Measurements from ENCODE around the gene VPS33B.
"Not testable (repeated sequence)": the region's sequence is repeated elsewhere in the genome, so short reads cannot be mapped to it uniquely, and the experiment has no call there.

The VPS33B gene

DNA sequence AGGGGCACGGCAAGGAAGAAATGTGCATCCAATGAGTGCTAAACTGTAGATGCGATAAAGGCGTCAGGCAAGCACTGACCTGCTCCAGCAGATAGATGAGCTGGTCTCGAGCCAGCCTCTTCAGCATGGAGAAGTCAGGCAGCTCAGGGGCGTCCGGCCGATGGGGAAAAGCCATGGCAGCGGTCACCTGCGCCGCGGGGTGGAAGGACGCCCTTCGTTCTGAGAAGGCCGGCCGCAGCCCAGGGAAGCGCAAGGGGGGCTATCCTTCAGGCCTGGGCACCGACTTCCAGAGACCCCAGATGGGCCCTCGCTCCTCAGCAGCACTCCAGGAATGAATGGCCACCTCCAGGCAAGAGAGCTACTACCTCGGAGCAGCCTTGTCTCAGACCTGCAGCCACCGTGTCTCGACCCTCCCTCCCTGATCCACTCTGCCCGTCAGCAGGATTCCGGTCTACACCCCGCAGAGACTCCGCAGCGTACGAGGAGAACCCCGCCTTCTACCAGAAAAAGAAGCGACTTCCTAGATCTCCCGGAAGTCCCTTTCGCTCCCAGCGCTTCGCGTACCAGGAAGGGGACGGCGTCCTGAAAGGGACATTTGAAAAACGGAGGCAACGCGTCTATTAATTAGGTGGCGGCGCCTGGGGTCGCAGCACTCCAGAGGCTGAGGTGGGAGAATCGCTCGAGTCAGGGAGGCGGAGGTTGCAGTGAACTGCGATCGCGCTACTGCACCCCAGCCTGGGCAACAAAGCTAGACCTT lies at the start of gene VPS33B:
TSS of gene VPS33B (minus strand) at position 520 of the 757 bp plus-strand sequence. CDS start at position 175, 345 bp downstream.
- in situ Hi-C loops (cut with MboI; ENCODE audit: low sequenced_read_pairs): no loop called here

GRCh38 chr15:91072161-91072560 lies 49.8 kb upstream of the VPS33B start:
- in situ Hi-C loops (cut with MboI; ENCODE audit: low sequenced_read_pairs): no loop called here

DNA sequence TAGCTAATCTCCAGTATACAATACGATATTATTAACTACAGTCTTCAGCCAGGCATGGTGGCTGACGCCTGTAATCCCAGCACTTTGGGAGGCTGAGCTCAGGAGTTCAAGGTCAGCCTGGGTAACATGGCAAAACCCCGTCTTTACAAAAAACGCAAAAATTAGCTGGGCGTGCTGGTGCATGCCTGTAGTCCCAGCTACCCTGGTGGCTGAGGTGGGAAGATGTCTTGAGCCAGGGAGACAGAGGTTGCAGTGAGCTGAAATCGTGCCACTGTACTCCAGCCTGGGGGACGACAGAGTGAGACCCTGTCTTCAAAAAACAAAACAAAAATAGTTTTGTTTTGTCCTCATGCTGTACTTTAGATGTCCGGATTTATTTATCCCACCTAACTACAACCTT lies 48.5 kb upstream of the VPS33B start:
- in situ Hi-C loops (cut with MboI; ENCODE audit: low sequenced_read_pairs): no loop called here

GRCh38 chr15:91068966-91069365 lies 46.6 kb upstream of the VPS33B start:
- in situ Hi-C loops (cut with MboI; ENCODE audit: low sequenced_read_pairs): no loop called here

GRCh38 chr15:91068436-91068835 lies 46.0 kb upstream of the VPS33B start:
- in situ Hi-C loops (cut with MboI; ENCODE audit: low sequenced_read_pairs): no loop called here

DNA sequence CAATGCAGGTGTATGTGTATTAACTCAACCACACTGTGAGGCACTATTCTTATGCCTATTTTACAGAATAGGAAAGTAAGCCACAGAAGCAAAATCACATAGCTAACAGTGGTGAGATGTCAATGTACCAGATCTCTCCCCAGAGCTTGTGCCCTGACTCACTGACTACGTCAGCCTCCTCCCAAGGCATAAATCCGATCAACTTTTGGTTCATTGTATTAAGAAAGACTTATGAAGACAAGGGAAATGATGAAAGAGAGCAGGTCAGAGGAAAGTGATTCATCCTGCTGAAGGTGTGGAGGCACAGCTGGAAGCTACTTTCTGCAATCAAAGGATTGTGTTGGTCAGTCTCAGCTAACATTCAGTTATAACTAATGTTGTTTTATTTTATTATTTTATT lies 44.6 kb upstream of the VPS33B start:
- in situ Hi-C loops (cut with MboI; ENCODE audit: low sequenced_read_pairs): no loop called here

DNA sequence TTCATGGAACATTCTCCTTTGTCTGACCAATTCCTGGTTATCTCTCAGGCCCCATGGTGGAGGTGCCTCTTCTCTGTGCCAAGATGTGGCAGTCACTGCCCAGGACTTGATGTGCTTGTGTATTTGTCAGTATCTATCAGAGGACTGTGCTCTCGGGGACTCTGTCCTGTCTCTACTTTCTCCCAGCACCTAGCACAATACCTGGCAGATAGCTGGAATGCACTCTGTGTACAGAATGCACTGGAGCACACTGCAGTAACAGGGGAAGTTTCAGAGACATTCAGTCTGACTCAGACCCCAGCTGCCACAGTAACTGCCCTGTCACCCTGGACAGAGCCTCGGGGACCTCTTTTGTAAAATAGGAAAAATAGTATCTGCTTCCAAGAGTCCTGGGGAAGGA lies 43.1 kb upstream of the VPS33B start:
- in situ Hi-C loops (cut with MboI; ENCODE audit: low sequenced_read_pairs): no loop called here

DNA sequence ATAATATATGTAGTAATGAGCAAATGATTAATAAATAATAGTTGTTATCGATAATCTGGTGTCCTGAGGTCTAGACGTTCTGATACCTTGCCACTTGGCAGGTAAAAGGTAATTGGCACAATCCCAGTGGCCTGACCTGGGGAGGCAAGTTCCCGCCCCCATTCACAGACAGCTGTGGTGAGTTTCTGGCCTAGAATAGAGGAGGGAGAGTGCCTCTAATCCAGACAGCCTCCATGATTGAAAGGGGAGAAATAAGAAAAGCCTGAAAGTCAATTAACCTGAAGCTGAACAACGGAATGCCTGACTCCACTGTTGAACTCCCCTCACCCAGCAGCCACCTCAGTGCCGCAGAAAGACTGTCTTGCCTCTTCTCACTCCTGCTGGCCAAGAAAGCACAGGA lies 39.6 kb upstream of the VPS33B start:
- in situ Hi-C loops (cut with MboI; ENCODE audit: low sequenced_read_pairs): no loop called here

DNA sequence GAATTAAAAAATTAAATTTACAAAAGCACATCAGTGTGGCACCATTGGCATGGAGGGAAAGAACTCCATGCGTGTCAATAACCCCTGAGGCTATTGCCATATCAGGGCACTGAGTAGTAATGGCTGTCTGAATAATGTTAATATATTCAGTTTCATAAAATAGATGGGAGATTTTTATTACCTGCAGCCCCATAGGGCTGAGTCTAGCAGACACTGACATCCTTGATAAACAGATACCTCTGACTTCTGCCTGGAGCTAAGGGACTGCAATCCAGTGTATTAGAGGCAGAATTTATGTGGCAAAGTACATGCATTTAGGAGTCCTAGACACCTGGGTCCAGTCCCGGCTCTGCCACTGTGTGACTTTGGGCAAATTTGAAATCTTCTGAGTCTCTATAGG lies 38.8 kb upstream of the VPS33B start:
- in situ Hi-C loops (cut with MboI; ENCODE audit: low sequenced_read_pairs): no loop called here

DNA sequence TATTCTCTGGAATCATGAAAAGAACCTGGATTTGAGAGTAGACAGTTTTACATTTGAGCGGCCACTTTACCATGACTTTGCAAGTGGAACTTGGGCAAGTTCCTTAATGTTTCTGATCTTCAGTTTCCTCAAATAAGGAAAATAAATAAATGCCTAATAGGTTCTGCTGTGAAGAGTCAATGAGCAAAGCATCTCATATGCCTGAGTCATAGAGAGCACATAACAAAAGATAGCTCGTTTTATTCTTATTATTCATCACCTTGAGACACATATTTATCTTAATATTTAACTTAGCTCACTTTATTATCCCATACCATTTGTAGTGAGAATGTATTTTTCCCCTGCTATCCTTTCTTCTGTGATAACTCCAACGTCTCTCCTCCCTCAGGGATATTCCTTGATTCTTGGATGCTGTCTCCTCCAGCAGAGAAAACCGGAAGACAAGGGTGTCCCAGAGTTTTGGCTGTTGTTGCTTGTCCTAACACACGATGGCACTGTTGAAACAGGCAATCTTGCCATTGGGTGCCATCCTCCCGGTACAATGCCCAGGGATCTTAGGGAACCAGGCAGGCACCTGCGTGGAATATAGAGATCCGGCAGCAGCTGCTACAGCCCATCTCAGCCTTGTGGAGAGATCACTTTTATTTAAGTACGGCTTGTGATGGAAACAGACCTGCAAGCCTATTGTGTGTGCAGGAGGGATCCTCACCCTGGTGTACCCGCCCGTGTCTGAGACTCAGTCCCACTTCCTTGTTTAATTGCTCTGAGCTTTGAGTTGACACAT lies 33.3 kb upstream of the VPS33B start:
- in situ Hi-C loops (cut with MboI; ENCODE audit: low sequenced_read_pairs): loop anchor here (5.0 kb wide), 1 partner anchor 217 kb away; no protein-coding TSS in a partner anchor

DNA sequence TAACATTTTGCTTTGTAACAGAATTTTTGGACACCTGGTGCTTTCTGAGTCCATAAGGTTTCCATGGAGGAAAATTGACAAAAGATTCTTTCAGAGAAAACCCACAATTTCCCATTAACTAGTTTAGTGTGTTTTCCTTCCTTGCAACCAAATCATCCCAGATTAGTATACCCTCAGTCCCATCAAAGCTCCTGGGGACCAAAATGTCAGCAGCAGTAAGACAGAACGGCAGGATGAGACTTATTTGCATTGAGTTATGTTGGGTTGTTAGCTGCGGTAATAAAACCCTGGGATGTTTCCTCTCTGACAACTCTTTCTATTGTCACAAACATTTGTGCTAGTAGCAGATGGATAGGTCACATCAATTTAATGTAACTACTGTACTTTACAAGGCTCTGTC lies 32.4 kb upstream of the VPS33B start:
- in situ Hi-C loops (cut with MboI; ENCODE audit: low sequenced_read_pairs): loop anchor here (5.0 kb wide), 1 partner anchor 217 kb away; no protein-coding TSS in a partner anchor

GRCh38 chr15:91051248-91051647 lies 28.9 kb upstream of the VPS33B start:
- in situ Hi-C loops (cut with MboI; ENCODE audit: low sequenced_read_pairs): no loop called here

DNA sequence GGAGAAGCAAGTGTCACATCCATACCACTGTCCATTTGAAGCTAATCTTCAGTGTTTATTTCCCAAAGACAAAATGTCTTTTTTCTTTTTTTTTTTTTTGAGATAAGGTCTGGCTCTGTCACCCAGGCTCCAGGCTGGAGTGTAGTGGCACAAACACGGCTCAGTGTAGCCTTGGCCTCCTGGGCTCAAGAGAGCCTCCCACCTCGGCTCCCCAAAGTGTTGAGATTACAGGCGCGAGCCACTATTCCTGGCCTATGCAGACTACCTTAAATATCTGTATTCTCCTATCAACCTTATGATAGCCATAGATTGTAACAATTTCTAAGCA lies 27.7 kb upstream of the VPS33B start:
- in situ Hi-C loops (cut with MboI; ENCODE audit: low sequenced_read_pairs): no loop called here

DNA sequence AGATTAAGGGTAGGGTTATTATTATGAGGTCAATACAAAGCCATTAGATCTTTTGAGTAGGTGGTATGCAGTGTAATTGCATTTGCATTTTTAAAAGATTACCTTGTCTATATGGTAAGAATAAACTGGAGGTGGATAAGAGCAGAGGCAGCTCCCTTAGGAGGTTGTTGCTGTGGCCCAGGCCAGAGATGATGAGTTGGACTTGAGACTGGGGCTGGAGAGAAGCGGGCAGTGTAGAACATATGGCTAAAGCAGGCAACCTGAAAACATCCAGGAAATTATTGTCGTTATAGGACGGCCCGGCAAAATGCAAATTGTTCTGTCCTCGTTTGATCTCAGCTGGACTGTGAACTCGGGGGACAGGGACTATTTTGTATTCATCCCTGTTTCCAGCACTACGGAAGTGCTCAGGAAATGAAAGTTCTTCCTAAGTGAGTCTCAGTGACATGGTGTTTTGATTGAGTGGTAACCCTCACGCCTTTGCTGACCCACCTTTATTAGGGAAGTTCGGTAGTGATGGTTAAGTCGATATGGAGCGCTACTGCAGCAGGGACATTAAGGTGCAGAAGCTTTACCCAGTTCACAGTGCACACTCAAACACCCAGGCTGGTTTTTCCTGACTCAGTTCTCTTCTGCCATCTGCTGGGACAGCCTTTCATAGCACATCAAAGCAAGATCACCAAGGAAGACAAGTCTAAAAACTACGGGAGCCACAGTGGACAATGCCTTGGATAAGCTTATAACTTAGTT lies 27.2 kb upstream of the VPS33B start:
- in situ Hi-C loops (cut with MboI; ENCODE audit: low sequenced_read_pairs): no loop called here

- in situ Hi-C loops (cut with MboI; ENCODE audit: low sequenced_read_pairs): no loop called here
Measured at GRCh38 chr15:91047545-91048199, 25.3 kb upstream of the VPS33B start.

DNA sequence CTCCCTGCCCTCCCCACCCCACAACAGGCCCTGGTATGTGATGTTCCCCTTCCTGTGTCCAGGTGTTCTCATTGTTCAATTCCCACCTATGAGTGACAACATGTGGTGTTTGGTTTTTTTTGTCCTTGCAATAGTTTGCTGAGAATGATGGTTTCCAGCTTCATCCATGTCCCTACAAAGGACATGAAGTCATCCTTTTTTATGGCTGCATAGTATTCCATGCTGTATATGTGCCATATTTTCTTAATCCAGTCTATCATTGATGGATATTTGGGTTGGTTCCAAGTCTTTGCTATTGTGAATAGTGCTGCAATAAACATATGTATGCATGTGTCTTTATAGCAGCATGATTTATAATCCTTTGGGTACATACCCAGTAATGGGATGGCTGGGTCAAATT lies 23.7 kb upstream of the VPS33B start:
- in situ Hi-C loops (cut with MboI; ENCODE audit: low sequenced_read_pairs): not testable (repeated sequence)

- in situ Hi-C loops (cut with MboI; ENCODE audit: low sequenced_read_pairs): no loop called here
Measured at GRCh38 chr15:91045065-91045464, 22.7 kb upstream of the VPS33B start.

DNA sequence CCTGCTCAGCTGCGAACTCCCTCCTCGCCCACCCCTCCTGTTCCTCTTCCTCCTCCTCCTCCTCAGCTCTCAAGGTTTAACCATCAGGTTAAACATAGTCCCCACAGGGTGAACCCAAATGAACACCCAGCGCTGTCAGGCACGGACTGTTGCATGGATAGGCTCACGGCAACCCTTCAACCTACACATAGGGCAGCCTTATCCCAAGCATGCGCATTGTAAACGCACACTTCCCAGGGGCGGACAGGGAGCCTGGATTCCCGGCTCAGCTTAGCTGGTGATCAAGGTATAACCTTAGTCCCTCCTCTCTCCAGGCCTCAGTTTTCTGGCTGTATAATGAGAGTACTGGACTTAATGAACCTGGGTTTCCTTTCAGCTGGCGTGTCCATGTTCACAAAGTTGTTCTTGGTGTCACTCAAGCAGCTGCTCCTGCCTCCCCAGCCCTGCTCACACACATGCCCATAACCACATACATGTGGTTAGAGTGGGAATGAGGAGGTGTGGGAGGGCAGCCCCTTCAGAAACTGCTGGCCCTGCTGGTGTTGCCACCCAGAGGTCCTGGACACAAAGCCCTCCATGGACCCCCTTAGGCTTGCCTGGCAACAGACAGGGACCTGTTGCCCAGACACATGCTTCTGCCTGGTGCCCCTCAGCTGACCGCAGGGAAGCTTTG lies 20.9 kb upstream of the VPS33B start:
- in situ Hi-C loops (cut with MboI; ENCODE audit: low sequenced_read_pairs): no loop called here

GRCh38 chr15:91040856-91041255 lies 18.5 kb upstream of the VPS33B start:
- in situ Hi-C loops (cut with MboI; ENCODE audit: low sequenced_read_pairs): no loop called here

DNA sequence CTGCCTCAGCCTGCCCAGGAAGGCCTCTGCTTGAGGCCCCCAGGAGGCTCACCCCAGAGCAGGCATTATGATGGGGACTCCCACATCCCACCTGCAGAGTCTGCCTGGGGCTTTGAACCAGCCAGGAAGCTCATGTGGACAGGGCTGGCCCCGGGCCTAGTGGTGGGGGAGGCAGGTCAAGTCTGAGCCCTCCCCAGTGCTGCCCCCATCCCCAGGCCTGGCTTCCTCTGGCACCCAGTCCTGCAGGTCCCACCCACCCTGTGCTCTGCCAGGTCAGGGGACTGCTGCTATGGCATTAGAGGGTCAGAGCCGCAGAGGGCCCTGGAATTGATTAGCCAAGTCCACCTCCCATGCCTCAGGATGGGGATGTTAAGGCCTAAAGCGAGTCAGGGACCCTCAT lies 17.6 kb upstream of the VPS33B start:
- in situ Hi-C loops (cut with MboI; ENCODE audit: low sequenced_read_pairs): no loop called here

All from HL-60/S4 treated with retinoic acid at 250 ng/mL for 4 days and 3 days (cell line).